Activated naive CD4-positive, alpha-beta T cell treated with anti-CD3 and anti-CD28 coated beads, Interleukin-2, amount 50 U/mL, for 72 hours (primary cell): ENCODE measurements around the gene RAB17. TPM values are rescaled to one million over a fixed set of nuclear protein-coding genes. Genes with fewer than 3 reads are reported as not detected.
A peak's percentile ranks its signal among the peaks of the same experiment; 100 is the strongest.

ENCODE experiments used
- ATAC-seq, 2 donors: fragments of 150-1000 bp; cut with Tn5 transposase; 2 replicates each; pipeline ENCODE4 v1.10.0; 2021; ENCODE audit warnings: mild to moderate bottlenecking in 2 of 2, moderate library complexity in 2 of 2
- DNase-seq, 2 donors: peaks; one replicate each; pipeline ENCODE4 v3.0.0; 2021 to 2022; ENCODE audit warnings: low spot score in 2 of 2
- H3K27ac Mint-ChIP-seq, 2 donors: one replicate each; pipeline ENCODE4 v1.8.0; 2022; ENCODE audit warnings: mild to moderate bottlenecking in 2 of 2, mixed read lengths in 2 of 2
- H3K36me3 Mint-ChIP-seq, 2 donors: one replicate each; pipeline ENCODE4 v1.8.0; 2022; ENCODE audit warnings: mixed read lengths in 2 of 2
- H3K9me3 Mint-ChIP-seq, 2 donors: one replicate each; pipeline ENCODE4 v1.8.0; 2022; ENCODE audit warnings: mixed read lengths in 2 of 2
- total RNA-seq, 2 donors: library from RNA; stranded (reverse); gene quantifications; one replicate each; pipeline ENCODE4 v1.2.3, GENCODE V29; 2022

The RAB17 gene
- total RNA-seq, 2 donors from 2014 or later: 0.88 TPM; not detected in 1

DNA sequence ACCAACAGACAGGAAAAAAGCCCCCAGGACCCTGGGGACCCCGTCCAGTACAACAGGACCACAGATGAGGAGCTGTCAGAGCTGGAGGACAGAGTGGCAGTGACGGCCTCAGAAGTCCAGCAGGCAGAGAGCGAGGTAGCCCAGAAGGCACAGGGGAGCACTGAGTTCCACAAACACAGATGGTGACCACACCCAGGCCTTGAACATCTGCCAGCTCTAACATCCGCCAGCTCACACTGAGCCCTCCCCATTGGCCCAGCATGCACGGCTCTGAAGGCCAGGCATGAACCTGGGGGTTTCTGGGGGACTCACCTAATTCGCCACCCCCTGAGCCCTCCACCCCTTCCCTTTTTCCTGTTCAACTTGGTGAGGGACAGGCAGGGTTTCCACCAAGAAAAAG, 49.7 kb downstream of the RAB17 start:
- H3K27ac Mint-ChIP-seq: no peak overlapping the region
- no peaks in the 10 kb centered on the region for H3K36me3 Mint-ChIP-seq
- H3K9me3 Mint-ChIP-seq: no peaks in the 10 kb centered on the region
- no peak for DNase-seq
- ATAC-seq: no peak

DNA sequence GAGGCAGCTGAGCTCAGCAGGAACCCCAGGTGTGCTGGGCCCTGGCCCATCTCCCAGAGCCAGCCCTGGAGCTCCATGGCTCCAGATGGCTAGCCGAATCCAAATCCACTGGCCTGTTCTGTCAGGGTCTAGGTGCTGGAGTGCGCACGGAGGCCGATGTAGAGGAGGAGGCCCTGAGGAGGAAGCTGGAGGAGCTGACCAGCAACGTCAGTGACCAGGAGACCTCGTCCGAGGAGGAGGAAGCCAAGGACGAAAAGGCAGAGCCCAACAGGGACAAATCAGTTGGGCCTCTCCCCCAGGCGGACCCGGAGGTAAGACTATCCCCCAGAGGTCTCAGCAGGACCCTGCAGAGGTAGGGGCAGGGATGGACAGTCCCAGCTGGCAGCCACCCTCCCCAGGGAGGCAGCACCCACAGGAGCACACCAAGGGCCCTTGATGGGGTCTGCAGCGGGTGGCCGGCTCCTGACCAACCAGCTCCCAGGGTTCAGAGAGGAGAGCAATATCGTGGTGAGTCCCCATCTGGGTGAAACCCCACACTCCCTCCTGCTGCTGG, 50.2 kb downstream of the RAB17 start:
- no peaks in the 10 kb centered on the region for H3K9me3 Mint-ChIP-seq
- no peak overlapping the region for H3K27ac Mint-ChIP-seq
- no peaks in the 10 kb centered on the region for H3K36me3 Mint-ChIP-seq
- ATAC-seq (no peak), DNase-seq (no peak)

DNA sequence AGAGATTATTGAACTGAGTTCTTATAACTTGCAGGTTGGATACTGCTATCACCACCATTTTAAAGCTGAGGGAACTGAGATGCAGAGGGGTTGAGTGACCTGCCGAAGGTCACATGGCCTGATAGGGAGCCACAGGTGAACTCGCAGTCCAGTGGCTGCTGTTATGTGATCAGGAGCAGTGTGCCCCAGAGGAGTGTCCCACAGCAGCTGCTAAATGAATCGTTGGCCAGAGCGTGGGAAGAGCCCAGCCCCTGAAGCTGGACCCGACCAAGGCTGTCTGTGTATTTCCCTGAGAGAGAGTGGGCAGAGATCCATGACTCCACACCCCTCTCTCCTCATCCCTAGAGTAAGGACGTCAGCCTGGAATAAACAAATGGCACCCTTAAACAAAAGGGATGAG, 50.9 kb downstream of the RAB17 start:
- DNase-seq: no peak
- H3K9me3 Mint-ChIP-seq: no peaks in the 10 kb centered on the region
- no peaks in the 10 kb centered on the region for H3K36me3 Mint-ChIP-seq
- no peak for ATAC-seq
- no peak overlapping the region for H3K27ac Mint-ChIP-seq

DNA sequence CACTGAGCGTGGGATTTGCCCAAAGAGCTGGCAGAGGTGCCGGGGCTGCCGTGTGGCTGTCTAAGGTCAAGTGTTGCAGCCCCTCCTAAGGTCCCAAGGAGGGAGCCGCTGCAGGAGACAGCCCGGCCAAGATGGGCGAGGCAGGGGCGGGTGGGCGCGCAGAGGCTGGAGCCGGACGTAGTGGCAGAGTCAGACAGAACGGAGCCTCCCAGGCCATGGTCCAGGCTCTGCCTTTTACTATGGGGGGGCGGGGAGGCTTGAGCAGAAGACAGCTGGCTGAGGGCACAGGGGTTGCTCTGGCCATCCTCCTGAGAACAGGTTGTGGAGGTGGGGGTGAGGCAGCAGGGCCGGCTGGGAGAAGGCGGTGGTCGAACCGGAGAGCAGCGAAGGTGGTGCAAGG, 51.6 kb downstream of the RAB17 start:
- DNase-seq (no peak), ATAC-seq (no peak)
- Mint-ChIP-seq H3K27ac (no peak overlapping the region), H3K36me3 (no peaks in the 10 kb centered on the region), H3K9me3 (no peaks in the 10 kb centered on the region)

DNA sequence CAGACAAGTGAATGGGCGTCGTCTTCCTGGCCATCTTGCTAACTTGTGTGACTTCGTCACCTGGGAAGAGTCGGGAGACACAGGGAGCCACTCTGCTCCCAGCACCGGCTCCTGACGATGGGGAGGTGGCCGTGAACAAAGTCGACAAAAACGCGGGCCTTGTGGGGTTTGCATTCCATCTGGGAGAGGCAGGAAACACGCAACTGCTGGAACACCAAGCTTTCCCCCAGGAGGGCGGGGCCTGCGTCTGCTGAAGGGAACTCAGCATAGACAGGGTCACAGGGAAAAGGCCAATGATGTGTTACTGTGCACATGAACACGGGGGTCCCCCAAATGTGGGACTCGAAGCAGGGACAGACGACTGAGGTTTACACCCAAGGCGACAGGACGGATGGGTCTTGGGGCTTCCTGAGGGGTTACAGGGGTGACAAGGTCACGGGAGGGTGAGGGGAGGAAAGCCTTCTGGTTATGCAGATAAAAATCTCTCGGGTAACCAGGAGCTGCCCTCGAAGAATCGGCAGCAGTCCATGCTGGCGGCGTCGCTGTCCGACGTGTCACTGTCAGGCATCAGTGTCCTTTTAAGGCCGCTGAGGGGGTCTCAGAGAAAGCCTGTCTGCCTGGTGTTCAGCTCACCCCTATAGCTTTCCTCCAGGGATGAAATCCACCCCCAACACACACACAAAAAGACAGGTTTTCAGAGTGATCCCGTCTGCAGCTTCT, 52.4 kb downstream of the RAB17 start:
- H3K9me3 Mint-ChIP-seq: no peaks in the 10 kb centered on the region
- H3K36me3 Mint-ChIP-seq: no peaks in the 10 kb centered on the region
- DNase-seq (no peak), ATAC-seq (no peak)
- H3K27ac Mint-ChIP-seq: no peak overlapping the region

DNA sequence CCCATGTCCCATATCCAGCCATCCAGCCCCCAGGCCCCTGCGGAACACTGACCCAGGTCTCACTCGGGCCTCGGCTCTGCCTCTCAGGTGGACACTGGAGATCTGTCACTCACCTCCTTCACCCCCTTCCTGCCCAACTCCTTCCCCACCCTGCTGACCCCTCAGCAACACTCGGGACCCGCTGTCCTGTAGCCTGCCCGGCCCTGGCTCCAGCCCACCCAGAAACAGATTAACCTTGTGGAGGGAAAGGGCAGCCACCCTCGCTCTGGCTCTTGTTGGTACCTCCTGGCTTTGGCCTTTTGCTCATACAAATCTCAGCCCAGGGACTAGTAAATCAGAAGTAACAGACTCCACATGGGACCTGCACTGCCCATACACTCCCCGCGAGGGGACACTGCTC, 53.9 kb downstream of the RAB17 start:
- Mint-ChIP-seq H3K27ac (no peak overlapping the region), H3K9me3 (no peaks in the 10 kb centered on the region), H3K36me3 (no peaks in the 10 kb centered on the region)
- ATAC-seq: no peak
- no peak for DNase-seq

DNA sequence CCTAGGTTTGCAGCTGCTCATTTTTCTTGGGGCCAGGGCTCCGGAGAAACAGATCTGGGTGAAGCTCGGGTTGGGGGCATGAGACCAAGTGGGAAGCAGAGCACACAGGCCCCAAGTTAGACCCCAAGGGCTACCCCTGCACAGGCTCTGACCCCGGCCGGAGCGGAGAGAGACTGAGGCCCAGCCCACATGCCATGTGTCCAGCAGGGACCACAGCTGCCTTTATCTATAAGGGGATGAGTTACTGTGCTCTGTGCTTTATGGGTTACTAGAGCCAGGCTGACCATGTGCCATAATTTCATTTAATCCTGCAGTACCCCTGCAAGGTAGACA, 54.5 kb downstream of the RAB17 start:
- ATAC-seq (no peak), DNase-seq (no peak)
- Mint-ChIP-seq H3K36me3 (no peaks in the 10 kb centered on the region), H3K27ac (no peak overlapping the region), H3K9me3 (no peaks in the 10 kb centered on the region)

DNA sequence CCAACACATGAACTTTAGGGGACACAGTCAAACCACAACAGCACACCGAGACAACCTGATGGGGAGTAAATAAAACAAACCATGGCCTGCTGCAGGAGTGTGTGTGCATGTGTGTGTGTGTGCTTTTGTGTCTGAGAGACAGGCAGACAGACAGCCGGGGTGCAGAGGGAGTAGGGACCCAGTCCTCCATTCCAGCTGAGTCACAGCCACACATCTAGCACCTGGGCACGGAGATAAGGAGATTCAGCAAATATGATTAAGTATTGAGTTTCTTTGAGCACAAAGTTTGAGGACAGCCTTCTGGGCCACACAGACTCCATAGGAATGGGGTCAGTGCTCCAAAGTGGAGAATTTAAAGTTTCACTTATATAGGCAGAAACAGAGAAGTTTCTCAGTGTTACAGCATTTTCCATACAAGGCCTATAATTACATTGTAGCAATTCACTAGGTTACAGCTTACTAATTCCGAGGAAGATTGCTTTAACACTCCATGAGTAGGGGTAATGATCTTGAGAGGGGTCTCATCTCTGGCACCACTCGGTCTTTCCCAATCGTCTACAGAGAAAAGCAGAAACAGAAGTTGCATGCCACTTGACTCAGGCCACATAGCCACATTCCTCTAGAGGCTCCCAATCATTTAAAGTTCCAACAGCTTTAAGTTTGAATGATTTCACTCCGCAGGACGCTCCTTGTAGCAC, 55.0 kb downstream of the RAB17 start:
- H3K27ac Mint-ChIP-seq: no peak overlapping the region
- no peak for DNase-seq
- no peak for ATAC-seq

DNA sequence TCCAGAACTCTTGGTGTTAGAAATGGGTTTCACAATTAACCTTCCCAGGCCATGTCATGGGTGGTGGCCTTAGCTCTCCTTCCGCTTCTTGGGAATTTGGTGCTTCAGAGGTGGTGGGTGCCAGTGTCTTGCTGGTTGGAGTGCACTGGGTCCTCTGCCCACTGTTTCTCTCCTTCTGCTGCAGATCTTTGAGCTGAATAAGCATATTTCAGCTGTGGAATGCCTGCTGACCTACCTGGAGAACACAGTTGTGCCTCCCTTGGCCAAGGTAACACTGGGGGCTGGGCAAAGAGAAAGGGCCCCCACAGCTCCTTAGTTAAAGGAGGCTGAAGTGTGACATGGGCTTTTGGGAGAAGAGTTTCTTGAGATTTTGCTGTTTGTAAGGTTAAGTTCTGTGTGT, 56.2 kb downstream of the RAB17 start:
- no peaks in the 10 kb centered on the region for H3K9me3 Mint-ChIP-seq
- H3K36me3 Mint-ChIP-seq: no peaks in the 10 kb centered on the region
- H3K27ac Mint-ChIP-seq: no peak overlapping the region
- DNase-seq: no peak
- ATAC-seq: no peak

More for the DNA sequence above, 55.0 kb downstream of the RAB17 start:
- no peaks in the 10 kb centered on the region for H3K36me3 Mint-ChIP-seq
- no peaks in the 10 kb centered on the region for H3K9me3 Mint-ChIP-seq

DNA sequence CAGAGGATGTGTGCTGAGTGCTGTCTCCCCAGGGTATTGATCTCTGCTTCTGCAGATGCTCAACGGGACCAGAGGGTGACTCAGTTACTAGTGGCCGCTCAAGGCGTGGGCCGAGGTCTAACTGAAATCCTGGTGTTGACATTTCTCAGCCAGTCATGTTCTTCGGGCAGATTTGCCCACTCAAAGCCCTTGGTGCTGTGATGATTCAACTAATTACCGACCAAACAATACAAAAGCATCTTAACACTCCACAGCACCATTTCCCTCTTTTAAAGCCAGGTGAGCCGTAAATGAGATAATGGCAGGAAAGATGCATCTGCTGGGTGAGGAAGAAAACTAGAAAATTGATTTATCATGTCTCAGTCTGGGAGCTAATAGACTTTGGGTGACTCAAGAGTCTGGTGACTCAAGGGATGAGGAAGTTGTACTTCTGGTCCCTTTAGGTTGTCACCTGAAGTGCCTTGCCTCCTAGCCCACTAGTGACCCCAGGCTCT, 56.8 kb downstream of the RAB17 start:
- no peaks in the 10 kb centered on the region for H3K9me3 Mint-ChIP-seq
- no peak overlapping the region for H3K27ac Mint-ChIP-seq
- DNase-seq (no peak), ATAC-seq (no peak)
- no peaks in the 10 kb centered on the region for H3K36me3 Mint-ChIP-seq

DNA sequence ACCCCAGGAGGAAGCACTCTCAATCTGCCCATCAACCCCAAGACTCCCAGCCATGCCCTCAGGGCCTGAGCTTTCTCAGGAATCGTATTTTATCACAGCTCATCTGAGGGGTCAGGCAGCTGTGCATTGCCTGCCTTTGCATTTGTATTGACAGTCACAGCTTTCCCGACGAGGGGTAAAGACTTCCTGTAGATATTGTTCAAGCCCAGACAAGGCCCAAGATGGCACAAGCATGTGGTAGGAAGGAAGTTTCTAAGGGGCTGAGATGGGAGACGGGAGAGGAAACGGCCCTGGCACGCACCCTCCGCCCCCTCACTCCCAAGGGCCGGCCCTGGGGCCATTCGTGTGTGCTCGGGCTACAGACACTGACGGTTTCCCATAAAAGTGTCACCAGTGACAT, 58.4 kb downstream of the RAB17 start:
- no peak overlapping the region for H3K27ac Mint-ChIP-seq

DNA sequence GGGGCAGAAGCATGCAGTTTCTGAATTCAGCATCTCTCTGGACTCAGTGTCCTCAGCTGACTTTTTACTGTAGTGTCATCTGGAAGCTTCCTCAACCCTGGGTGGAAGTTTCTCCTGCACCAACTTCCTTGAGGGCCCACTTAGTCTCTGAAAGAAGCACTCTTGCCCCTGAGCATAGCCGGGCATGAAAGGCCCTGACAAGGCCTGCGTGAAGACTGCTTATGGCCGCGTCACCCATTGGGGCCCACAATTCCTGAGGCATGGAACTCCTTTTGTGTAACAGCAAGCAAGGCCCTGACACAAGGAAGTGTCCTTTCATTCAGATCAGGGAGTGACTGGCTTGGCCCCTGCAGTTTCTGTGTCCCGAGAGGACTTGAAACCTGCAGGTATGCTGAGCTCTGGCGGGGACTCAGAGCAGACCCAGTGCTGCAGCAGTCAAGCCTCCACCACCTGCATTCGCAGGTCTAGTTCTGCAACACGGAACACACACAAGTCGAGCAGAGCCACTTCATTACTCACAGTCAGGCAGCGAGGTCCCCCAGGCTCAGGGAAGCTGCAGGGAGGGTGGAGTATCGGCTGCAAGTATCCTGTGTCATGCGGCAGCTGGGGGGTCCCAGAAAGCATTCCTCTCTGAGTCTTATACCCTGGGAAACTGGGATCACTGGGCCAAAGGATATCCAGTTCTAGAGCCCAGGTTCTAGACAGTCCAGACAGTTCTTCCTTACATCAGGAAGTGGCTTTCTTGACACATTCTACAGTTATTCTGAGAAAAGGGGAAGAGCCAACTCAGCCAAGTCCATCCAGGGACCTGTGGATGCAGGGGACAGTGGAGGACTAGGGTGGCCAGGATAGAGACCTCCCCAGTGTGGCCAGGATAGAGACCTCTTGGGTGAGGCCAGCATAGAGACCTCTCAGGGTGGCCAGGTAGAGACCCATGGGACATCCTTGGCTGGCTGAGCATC, 59.8 kb downstream of the RAB17 start:
- no peak for ATAC-seq

More for the DNA sequence above, 58.4 kb downstream of the RAB17 start:
- DNase-seq: no peak
- no peak for ATAC-seq
- no peaks in the 10 kb centered on the region for H3K36me3 Mint-ChIP-seq
- H3K9me3 Mint-ChIP-seq: no peaks in the 10 kb centered on the region

DNA sequence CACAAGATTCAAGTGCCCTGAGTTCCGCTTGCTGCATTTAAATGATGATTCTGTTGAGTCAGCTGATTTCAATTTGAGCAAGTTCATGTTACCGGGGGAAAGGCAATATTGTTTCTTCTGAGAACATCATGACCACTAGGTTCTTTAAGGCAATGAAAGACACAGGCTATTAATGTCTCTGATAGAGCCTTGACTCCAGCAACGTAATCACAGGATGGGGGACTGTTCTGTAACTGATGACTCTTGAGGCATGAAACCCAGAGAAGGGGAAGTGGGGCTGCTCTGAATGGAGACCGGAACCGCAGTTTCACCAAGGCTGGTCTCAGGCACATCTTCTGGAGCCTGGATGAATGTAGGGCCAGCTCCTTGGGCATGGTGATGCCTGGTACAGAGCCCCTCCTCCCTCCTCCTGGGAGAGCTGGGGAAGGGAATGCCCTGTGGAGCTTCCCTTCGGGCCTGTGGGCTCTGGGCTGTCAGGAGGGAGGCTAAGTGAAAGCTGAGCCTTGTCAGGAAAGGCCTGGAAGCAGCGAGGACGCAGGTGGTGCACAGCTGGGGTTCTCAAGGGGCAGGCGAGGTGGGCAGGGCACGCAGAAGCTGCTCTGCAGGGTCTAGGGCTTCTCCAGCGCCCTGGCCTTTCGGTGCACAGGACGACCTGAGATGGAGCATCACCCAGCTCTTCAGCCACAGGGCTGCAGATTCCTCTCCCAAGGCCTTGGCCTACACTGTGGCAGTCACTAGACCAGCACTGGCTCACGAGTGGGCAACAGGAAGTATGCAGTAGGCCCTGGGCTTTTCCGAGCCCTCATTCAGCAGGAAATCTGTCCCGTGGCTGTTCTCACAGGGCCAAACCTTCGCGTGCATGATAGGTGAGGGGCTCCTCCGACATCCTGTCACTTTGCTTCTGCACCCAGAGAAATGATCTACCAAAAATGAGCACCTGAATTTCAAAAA, 60.8 kb downstream of the RAB17 start:
- Mint-ChIP-seq H3K9me3 (no peaks in the 10 kb centered on the region), H3K36me3 (no peaks in the 10 kb centered on the region), H3K27ac (no peak overlapping the region)
- no peak for ATAC-seq
- DNase-seq: no peak

More for the DNA sequence above, 59.8 kb downstream of the RAB17 start:
- Mint-ChIP-seq H3K9me3 (no peaks in the 10 kb centered on the region), H3K27ac (peak overlapping the region in 1 of 2 donors; percentile 44), H3K36me3 (no peaks in the 10 kb centered on the region)
- no peak for DNase-seq

DNA sequence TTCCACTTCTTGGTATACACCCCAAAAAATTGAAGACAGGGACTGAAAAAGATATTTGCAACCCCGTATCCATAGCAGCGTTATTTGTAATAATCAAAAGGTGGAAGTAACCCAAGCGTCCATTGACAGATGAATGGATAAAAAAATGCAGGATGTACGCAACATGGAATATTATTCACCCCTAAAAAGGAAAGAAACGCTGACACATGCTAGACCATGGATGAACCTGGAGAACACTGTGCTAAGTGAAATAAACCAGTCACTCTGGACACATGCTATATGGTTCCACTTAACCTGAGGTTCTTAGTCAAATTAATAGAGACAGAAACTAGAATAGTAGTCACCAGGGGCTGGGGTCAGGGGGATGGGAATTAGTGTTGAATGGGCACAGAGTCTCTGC, 62.8 kb downstream of the RAB17 start:
- no peaks in the 10 kb centered on the region for H3K36me3 Mint-ChIP-seq
- H3K9me3 Mint-ChIP-seq: no peaks in the 10 kb centered on the region
- no peak for ATAC-seq
- DNase-seq: no peak
- no peak overlapping the region for H3K27ac Mint-ChIP-seq

DNA sequence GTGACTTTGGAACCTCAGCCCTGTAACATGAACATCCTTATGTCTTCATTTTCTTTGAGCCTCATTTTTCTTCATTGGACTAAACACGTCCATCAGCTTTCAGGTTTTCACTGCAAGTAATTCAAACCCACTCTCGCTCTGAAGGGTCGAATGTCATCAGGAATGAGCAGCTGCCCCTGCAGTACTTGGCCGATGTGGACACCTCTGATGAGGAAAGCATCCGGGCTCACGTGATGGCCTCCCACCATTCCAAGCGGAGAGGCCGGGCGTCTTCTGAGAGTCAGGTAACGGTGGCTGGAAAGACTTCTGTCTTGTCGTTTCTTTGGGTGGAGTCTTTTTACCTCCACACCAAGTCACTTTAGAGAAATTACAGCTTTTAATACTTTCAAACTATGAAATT, 63.3 kb downstream of the RAB17 start:
- Mint-ChIP-seq H3K36me3 (no peaks in the 10 kb centered on the region), H3K27ac (no peak overlapping the region), H3K9me3 (no peaks in the 10 kb centered on the region)
- ATAC-seq (no peak), DNase-seq (no peak)
